Measurements from ENCODE around the gene CEP295NL. TPM values are rescaled to one million over a fixed set of nuclear protein-coding genes. Genes with fewer than 3 reads are reported as not detected.
A peak's percentile ranks its signal among the peaks of the same experiment; 100 is the strongest.
"Not testable (repeated sequence)": the region's sequence is repeated elsewhere in the genome, so short reads cannot be mapped to it uniquely, and the experiment has no call there.

The CEP295NL gene
- polyA plus RNA-seq, 3 donors, result 0.11 to 0.48 TPM; not detected in 1

- DNase-seq (ENCODE audit: extremely low read depth in 1 of 11, low read depth in 9 of 11, low spot score in 4 of 11), result no peak
Observed at GRCh38 chr17:78878261-78878660, 24.7 kb downstream of the CEP295NL start.

- not testable (repeated sequence) for DNase-seq (ENCODE audit: extremely low read depth in 1 of 11, low read depth in 9 of 11, low spot score in 4 of 11)
Observed at GRCh38 chr17:78876954-78877517, 26.0 kb downstream of the CEP295NL start.

- DNase-seq (ENCODE audit: extremely low read depth in 1 of 11, low read depth in 9 of 11, low spot score in 4 of 11), result no peak
Observed at GRCh38 chr17:78876094-78876597, 26.9 kb downstream of the CEP295NL start.

GRCh38 chr17:78875363-78876093, 27.5 kb downstream of the CEP295NL start:
- DNase-seq (ENCODE audit: extremely low read depth in 1 of 11, low read depth in 9 of 11, low spot score in 4 of 11), result peak in 1 of 11 donors; percentile 50

GRCh38 chr17:78873519-78874340, 29.3 kb downstream of the CEP295NL start:
- no peak for DNase-seq (ENCODE audit: extremely low read depth in 1 of 11, low read depth in 9 of 11, low spot score in 4 of 11)

GRCh38 chr17:78872486-78872885, 30.5 kb downstream of the CEP295NL start:
- DNase-seq (ENCODE audit: extremely low read depth in 1 of 11, low read depth in 9 of 11, low spot score in 4 of 11), result no peak

- DNase-seq (ENCODE audit: extremely low read depth in 1 of 11, low read depth in 9 of 11, low spot score in 4 of 11), result no peak
Observed at GRCh38 chr17:78870621-78871020, 32.4 kb downstream of the CEP295NL start.

GRCh38 chr17:78868391-78868790, 34.6 kb downstream of the CEP295NL start:
- DNase-seq (ENCODE audit: extremely low read depth in 1 of 11, low read depth in 9 of 11, low spot score in 4 of 11), result no peak

- not testable (repeated sequence) for DNase-seq (ENCODE audit: extremely low read depth in 1 of 11, low read depth in 9 of 11, low spot score in 4 of 11)
Observed at GRCh38 chr17:78867046-78867445, 36.0 kb downstream of the CEP295NL start.

GRCh38 chr17:78865682-78866390, 37.2 kb downstream of the CEP295NL start:
- peak in 8 of 11 donors; percentile 55 to 75 (median 66) for DNase-seq (ENCODE audit: extremely low read depth in 1 of 11, low read depth in 9 of 11, low spot score in 4 of 11)

- DNase-seq (ENCODE audit: extremely low read depth in 1 of 11, low read depth in 9 of 11, low spot score in 4 of 11), result no peak
Observed at GRCh38 chr17:78864117-78864516, 38.9 kb downstream of the CEP295NL start.

- DNase-seq (ENCODE audit: extremely low read depth in 1 of 11, low read depth in 9 of 11, low spot score in 4 of 11), result no peak
Observed at GRCh38 chr17:78862073-78863023, 40.7 kb downstream of the CEP295NL start.

GRCh38 chr17:78861229-78861628, 41.8 kb downstream of the CEP295NL start:
- no peak for DNase-seq (ENCODE audit: extremely low read depth in 1 of 11, low read depth in 9 of 11, low spot score in 4 of 11)

- no peak for DNase-seq (ENCODE audit: extremely low read depth in 1 of 11, low read depth in 9 of 11, low spot score in 4 of 11)
Observed at GRCh38 chr17:78859051-78859450, 44.0 kb downstream of the CEP295NL start.

GRCh38 chr17:78857266-78857665, 45.7 kb downstream of the CEP295NL start:
- DNase-seq (ENCODE audit: extremely low read depth in 1 of 11, low read depth in 9 of 11, low spot score in 4 of 11), result no peak

GRCh38 chr17:78855561-78856165, 47.3 kb downstream of the CEP295NL start:
- DNase-seq (ENCODE audit: extremely low read depth in 1 of 11, low read depth in 9 of 11, low spot score in 4 of 11), result no peak

GRCh38 chr17:78854508-78854907, 48.5 kb downstream of the CEP295NL start:
- no peak for DNase-seq (ENCODE audit: extremely low read depth in 1 of 11, low read depth in 9 of 11, low spot score in 4 of 11)

GRCh38 chr17:78853926-78854394, 49.0 kb downstream of the CEP295NL start:
- DNase-seq (ENCODE audit: extremely low read depth in 1 of 11, low read depth in 9 of 11, low spot score in 4 of 11), result no peak

All from renal cortex interstitium (tissue), 11 donors.